GM21526 (cell line): ENCODE data around the gene DLG2.
A peak's percentile ranks its signal among the peaks of the same experiment; 100 is the strongest.

Source experiments
- ATAC-seq: cut with Tn5 transposase; IDR thresholded peaks from one replicate; pipeline ENCODE4 v1.9.1; 2021; ENCODE audit warnings: moderate library complexity; ENCODE audit not compliant: unreplicated experiment, low FRiP score

The DLG2 gene

GRCh38 chr11:84549217-84549616 lies 1077.9 kb downstream of the DLG2 start:
- ATAC-seq: peak; percentile 99

GRCh38 chr11:84544566-84544965 lies 1082.6 kb downstream of the DLG2 start:
- ATAC-seq: no peak

DNA sequence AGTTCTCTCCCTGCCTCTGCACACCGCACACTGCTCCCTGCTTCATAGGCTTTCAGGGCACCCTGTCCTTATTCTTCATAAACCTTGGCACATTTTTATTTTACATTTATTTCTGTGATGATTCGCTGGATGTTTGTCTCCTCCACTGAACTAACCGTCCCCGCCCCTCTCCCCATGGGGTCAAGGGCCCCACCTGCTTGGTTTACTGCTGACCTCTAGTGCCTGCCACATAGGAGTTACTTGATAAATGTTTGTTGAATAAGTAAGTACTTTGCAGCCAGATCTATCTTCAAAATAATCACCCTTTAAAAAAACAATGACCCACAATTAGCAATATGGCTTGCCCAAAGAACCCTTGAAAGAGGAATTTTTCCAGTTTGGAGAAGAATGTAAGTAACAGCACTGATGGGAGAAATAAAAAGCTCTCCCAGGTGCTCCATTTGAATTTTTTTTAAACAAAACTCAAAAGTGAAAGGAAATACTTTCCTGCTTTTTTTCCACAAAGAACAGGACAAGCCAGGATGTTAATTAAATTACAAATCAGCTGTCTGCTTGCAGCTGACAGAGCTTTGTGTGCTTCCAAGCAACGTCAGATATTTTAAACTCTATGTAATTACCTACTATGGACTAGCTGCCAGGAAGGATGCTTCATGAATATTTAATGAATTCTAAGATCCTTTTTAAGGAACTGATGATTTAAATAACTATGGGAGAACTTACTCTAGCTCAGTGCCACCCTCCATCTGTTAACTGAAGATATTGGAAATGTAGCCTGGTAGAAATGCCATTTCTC lies 1083.6 kb downstream of the DLG2 start:
- no peak for ATAC-seq

DNA sequence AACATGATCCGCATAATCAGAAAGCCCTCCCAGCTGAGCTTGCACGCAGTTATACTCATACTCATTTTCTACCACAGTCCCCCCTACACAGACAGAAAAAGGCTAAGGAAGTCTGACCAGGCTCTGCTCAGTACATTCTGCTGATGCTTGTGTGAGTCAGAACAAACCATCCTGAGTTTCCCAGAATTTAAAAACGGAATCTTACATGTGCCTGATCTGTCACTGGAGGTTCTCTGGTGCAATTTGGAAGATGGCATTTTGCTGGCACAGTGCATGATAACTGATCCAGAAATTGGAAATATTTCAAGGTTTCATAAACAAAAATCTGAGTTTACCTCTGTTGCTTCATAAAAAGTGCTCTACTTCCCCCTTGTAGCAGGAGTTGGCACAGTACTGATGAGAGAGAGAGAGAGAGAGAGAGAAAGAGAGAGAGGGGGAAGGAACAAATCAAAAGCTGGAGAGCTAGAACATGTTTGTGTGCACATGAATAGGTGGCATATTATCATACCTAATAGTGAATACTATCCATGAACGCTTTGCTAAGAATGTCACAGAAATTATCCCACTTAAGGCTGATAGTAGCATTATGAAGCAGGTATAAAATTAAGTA lies 1085.3 kb downstream of the DLG2 start:
- no peak for ATAC-seq

- ATAC-seq: no peak
Observed at GRCh38 chr11:84536456-84536855, 1090.7 kb downstream of the DLG2 start.

GRCh38 chr11:84532364-84532763 lies 1094.8 kb downstream of the DLG2 start:
- no peak for ATAC-seq

DNA sequence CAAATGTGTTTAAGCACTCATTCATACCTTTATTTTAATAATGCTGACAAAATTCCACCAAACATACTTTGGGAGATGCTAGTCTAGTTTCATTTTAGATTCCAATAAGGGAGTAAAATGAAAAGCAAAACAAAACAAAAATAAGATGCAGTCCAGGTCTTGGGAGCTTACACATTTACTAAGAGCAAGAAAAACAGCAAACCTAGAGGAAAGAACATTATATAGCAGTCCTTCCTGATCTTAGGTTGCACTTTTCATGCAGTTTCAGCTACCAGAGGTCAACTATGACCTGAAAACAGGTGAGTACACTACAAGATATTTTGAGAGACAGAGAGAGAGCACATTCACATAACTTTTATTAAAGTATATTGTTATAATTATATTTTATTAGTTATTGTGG lies 1100.9 kb downstream of the DLG2 start:
- no peak for ATAC-seq

- no peak for ATAC-seq
Observed at GRCh38 chr11:84524422-84525051, 1102.6 kb downstream of the DLG2 start.

DNA sequence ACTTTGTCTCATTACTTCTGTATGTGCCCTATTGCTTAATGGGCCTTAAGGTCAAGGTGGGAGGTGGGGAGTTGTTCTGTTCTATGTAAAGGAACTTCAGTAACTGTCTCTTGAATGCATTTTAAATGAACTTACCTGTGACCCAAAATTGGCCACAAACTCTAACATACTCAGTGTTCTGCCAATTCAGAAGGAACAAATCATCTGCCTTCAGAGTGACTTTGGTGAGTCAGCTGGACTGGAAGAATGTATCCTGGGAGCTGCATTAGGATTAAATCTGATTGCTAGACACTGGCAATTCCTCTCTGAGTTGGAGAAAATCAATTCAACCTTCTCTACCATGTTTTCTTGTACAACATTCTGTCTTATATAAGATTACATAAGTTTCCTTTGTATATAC lies 1104.8 kb downstream of the DLG2 start:
- no peak for ATAC-seq

DNA sequence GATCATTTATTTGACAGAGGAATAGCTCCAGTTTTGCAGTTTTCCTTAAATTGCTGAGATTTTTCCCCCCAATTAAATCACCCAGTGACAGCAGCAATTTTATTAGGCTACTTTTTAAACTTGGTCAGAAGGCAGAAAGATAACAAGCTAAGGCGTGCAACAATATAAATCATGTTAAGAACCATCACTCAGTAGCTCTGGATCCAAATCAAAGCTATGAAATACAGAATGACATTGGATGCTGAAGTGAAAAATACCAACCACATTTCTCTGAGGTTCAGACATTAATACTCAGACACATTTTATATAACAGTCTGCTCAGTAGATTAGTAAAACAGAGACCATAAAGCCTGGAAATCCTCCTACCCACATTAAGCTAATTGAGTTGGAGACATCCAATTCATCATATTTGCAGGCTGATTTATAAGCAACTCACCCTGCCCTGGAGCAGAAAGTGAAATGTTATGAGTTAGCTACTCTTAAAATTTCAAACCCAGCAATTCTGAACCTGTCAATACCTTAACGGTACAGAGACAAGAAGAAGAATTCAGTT lies 1108.4 kb downstream of the DLG2 start:
- ATAC-seq: no peak

DNA sequence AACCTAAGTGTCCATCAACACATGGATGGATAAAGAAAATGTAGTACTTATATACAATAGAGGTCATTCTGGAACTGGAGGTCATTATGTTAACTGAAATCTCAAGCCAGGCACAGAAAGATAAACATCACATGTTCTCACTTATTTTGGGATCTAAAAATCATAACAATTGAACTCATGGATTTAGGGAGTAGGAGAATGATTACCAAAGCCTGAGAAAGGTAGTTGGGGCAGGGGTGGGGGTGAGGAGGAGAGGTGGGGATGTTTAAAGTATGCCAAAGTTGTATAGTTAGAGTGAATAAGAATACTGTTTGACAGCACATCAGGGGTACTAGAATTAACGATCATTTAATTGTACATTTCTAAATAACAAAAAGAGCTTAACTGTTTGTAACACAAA lies 1112.7 kb downstream of the DLG2 start:
- no peak for ATAC-seq

- ATAC-seq: no peak
Observed at GRCh38 chr11:84503503-84503902, 1123.6 kb downstream of the DLG2 start.

GRCh38 chr11:84501750-84502149 lies 1125.4 kb downstream of the DLG2 start:
- ATAC-seq: no peak

DNA sequence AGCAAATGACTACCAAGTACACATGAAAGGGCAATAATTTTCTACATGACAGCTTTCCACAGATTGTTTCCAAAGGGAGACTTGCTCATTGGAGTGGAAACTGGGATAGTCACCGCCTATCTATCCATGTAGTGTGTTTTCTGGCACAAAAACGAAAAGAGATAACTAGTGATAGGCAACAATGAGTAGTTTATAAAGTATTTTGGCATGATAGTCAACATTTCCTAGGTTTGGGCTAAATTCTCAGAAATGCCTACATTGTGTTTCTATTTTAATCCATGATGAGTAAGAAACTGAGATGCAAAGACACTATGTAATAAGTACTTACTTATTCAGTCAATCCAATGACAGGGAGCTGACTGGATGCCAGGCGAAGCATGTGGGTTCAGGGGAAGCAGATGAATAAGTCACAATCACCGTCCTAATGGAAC lies 1129.1 kb downstream of the DLG2 start:
- no peak for ATAC-seq

DNA sequence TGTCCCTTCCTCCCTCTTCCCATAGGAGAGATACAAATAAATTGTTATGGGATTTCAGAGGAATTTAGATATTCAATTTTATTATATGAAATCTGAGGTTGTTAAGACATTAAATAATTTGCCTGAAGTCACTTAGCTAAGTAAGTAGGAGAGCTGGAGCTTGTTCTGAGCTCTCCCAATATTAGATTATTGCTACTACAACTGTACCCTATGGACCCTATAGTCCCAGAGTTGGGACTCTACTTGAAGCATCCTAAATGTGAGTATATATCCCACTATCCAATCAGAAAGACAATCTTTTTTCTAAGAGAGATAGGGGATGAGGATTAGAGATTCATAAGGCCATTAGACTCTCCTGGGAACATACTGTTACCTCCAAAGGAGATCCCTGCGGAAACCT lies 1130.0 kb downstream of the DLG2 start:
- ATAC-seq: no peak

- no peak for ATAC-seq
Observed at GRCh38 chr11:84496122-84496521, 1131.0 kb downstream of the DLG2 start.

DNA sequence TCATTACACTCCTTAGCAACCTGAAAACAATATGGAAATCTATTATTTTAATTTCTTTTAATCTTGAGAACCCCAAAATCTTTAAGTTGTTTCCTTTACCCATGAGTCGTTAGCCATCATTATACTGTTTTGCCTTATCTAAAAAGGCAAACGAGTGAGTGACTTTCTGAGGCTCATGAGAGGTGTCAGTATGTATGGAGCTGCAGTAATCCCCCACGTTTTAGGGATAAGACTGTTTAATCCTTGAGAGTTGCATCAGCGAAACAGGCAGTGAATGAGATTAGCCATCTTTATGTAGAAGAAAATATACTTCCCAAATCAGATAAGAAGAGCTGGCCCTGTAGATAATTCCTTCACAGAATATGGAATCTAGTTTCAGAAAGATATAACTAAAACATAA lies 1147.0 kb downstream of the DLG2 start:
- ATAC-seq: no peak

- no peak for ATAC-seq
Observed at GRCh38 chr11:84476581-84476980, 1150.6 kb downstream of the DLG2 start.

GRCh38 chr11:84471501-84471900 lies 1155.6 kb downstream of the DLG2 start:
- no peak for ATAC-seq

GRCh38 chr11:84468235-84468634 lies 1158.9 kb downstream of the DLG2 start:
- no peak for ATAC-seq

GRCh38 chr11:84465040-84465439 lies 1162.1 kb downstream of the DLG2 start:
- no peak for ATAC-seq
